Brain microvascular endothelial cell (primary cell): ENCODE data around the gene DUOX1.

Source experiments
- DNase-seq: peaks from one replicate; pipeline ENCODE4 v3.0.0-alpha.2; 2020
- H3K27ac ChIP-seq: fragments of 250-450 bp; sonication (Bioruptor Pico); 2 replicates; pipeline ENCODE4 v1.5.1; 2020; ENCODE audit warnings: mild to moderate bottlenecking, moderate library complexity
- H3K27me3 ChIP-seq: fragments of 250-450 bp; sonication (Bioruptor Pico); replicated peaks from 2 replicates; pipeline ENCODE4 v1.5.1; 2020; ENCODE audit warnings: mild to moderate bottlenecking
- H3K36me3 ChIP-seq: fragments of 250-450 bp; sonication (Bioruptor Pico); replicated peaks from 2 replicates; pipeline ENCODE4 v1.5.1; 2020; ENCODE audit warnings: mild to moderate bottlenecking
- H3K4me3 ChIP-seq: 2 replicates; pipeline ENCODE4 v1.5.1; 2011; ENCODE audit warnings: low read depth, mild to moderate bottlenecking, control low read depth, low read length, moderate library complexity
- in situ Hi-C: cut with HindIII; loops from 2 replicates; pipeline ENCODE4 v1.10.0; 2017; ENCODE audit warnings: low sequenced_read_pairs, low pct_ligation_motif_present
- TF ChIP-seq, protein P1 (sequence below): IDR thresholded peaks from 2 replicates; pipeline ENCODE4 v1.5.1; 2011; ENCODE audit warnings: low read depth, mild to moderate bottlenecking, moderate library complexity, low read length, control low read depth, inconsistent platforms; ENCODE audit errors: missing control alignments

DUOX1 gene

GRCh38 chr15:45089712-45090373 lies 40.0 kb upstream of the DUOX1 start:
- no peak for DNase-seq
- no peaks in the 10 kb centered on the region for H3K36me3 ChIP-seq
- TF ChIP-seq, protein P1, sequence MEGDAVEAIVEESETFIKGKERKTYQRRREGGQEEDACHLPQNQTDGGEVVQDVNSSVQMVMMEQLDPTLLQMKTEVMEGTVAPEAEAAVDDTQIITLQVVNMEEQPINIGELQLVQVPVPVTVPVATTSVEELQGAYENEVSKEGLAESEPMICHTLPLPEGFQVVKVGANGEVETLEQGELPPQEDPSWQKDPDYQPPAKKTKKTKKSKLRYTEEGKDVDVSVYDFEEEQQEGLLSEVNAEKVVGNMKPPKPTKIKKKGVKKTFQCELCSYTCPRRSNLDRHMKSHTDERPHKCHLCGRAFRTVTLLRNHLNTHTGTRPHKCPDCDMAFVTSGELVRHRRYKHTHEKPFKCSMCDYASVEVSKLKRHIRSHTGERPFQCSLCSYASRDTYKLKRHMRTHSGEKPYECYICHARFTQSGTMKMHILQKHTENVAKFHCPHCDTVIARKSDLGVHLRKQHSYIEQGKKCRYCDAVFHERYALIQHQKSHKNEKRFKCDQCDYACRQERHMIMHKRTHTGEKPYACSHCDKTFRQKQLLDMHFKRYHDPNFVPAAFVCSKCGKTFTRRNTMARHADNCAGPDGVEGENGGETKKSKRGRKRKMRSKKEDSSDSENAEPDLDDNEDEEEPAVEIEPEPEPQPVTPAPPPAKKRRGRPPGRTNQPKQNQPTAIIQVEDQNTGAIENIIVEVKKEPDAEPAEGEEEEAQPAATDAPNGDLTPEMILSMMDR = no peak
- peaks cover 3% of the 10 kb centered on the region for H3K27me3 ChIP-seq
- H3K4me3 ChIP-seq = no peak overlapping the region
- in situ Hi-C loops = no loop called here
- no peak overlapping the region for H3K27ac ChIP-seq

DNA sequence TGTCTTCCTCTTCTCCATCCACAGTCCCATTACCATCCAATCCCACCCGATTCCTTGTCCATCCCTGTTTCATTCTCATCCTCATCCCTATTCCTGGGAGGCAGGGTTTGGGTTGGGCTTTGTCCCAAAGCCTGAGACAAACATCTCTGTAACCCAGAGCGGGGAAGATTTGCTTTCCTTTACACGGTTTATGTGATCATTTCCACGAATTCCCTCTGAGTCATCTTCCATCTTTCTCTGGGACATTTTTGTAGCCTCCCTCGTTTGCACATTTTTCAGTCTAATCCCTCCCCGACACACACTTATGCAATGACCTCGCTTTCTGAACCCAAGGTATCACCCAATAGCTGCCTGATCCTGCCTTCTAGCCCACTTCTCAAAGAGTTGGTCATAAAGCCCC lies 38.6 kb upstream of the DUOX1 start:
- TF ChIP-seq, protein P1 = no peak
- H3K27me3 ChIP-seq = peaks cover 3% of the 10 kb centered on the region
- no peak overlapping the region for H3K4me3 ChIP-seq
- in situ Hi-C loops = no loop called here
- peak; percentile 12 for DNase-seq
- H3K36me3 ChIP-seq = no peaks in the 10 kb centered on the region
- H3K27ac ChIP-seq = no peak overlapping the region

DNA sequence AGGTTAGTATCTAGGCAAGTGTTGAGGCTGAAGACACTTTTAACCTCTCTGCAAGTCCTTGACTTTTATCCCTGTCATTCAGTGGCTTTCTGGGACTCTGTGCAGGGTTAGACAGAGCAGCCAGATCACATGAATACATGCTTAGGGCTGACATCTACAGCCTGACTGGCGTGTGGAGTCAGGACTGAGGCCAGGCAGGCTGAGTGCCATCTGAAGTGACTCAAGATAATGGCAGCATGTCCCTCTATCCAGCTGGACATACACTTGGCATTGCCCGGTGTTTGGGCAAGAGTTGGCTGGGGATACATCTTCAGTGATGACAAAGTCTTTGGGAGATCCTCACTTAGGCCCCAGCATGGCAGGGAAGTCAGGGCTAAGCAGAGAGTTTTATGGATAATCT lies 38.2 kb upstream of the DUOX1 start:
- Histone ChIP-seq H3K27ac (no peak overlapping the region), H3K27me3 (peaks cover 3% of the 10 kb centered on the region), H3K36me3 (no peaks in the 10 kb centered on the region), H3K4me3 (no peak overlapping the region)
- DNase-seq = no peak
- in situ Hi-C loops = no loop called here
- TF ChIP-seq, protein P1 = no peak

GRCh38 chr15:45093013-45093412 lies 36.8 kb upstream of the DUOX1 start:
- Histone ChIP-seq H3K4me3 (no peak overlapping the region), H3K27me3 (peaks cover 3% of the 10 kb centered on the region), H3K27ac (no peak overlapping the region), H3K36me3 (no peaks in the 10 kb centered on the region)
- in situ Hi-C loops = no loop called here
- DNase-seq = no peak
- TF ChIP-seq, protein P1 = no peak

- in situ Hi-C loops = no loop called here
These were observed 36.0 kb upstream of the DUOX1 start for GRCh38 chr15:45093622-45094357.

More at GRCh38 chr15:45093622-45094357, 36.0 kb upstream of the DUOX1 start:
- no peak overlapping the region for H3K4me3 ChIP-seq
- H3K36me3 ChIP-seq = no peaks in the 10 kb centered on the region
- H3K27me3 ChIP-seq = peaks cover 3% of the 10 kb centered on the region
- no peak overlapping the region for H3K27ac ChIP-seq
- DNase-seq = no peak
- TF ChIP-seq, protein P1 = no peak
